Measurements from ENCODE around the gene DDN. TPM values are rescaled to one million over a fixed set of nuclear protein-coding genes. Genes with fewer than 3 reads are reported as not detected.

DDN gene
- total RNA-seq, 1 experiment from 2014 or later, result 0.17 TPM

GRCh38 chr12:48981757-48982157 is 17.4 kb downstream of the DDN start:
- CTCF ChIA-PET, result no interaction called here
- Histone ChIP-seq H2AFZ (no peak overlapping the region), H3K79me2 (ENCODE audit: low read depth) (no peaks in the 10 kb centered on the region), H3K36me3 (ENCODE audit: low read depth) (no peaks in the 10 kb centered on the region), H3K27ac (no peak overlapping the region), H3K4me1 (replicated peaks; ENCODE audit: insufficient read depth) (no peaks in the 10 kb centered on the region), H3K27me3 (ENCODE audit: insufficient read depth, low read depth) (peaks cover 55% of the 10 kb centered on the region), H3K4me3 (no peak overlapping the region), H3K9me3 (ENCODE audit: insufficient read depth, low read depth) (no peaks in the 10 kb centered on the region), H3K9me2 (ENCODE audit: insufficient read depth) (no peaks in the 10 kb centered on the region), H4K20me1 (ENCODE audit: insufficient read depth) (no peaks in the 10 kb centered on the region; the same call in 1 of the 2 replicates), H3K4me2 (no peak overlapping the region), H3F3A (ENCODE audit: insufficient read depth, low read depth) (no peaks in the 10 kb centered on the region)
- no TSS peak for BruUV-seq (replicated peaks)
- POLR2A ChIA-PET (ENCODE audit: unreplicated experiment), result no interaction called here
- no peak for DNase-seq
- intact Hi-C loops (cut with micrococcal nuclease; ENCODE audit: unreplicated experiment), result no loop called here
- no peak for TF ChIP-seq EZH2 (IDR thresholded peaks at IDR 0.05; ENCODE audit: low read depth)
- TF ChIP-seq CTCF (conservative IDR thresholded peaks at IDR 0.05), result no peak

- H3K4me1 ChIP-seq (replicated peaks; ENCODE audit: insufficient read depth), result no peaks in the 10 kb centered on the region
- no peak overlapping the region for H3K27ac ChIP-seq
- H3K4me3 ChIP-seq, result no peak overlapping the region
- BruUV-seq (replicated peaks), result no TSS peak
- peaks cover 55% of the 10 kb centered on the region for H3K27me3 ChIP-seq (ENCODE audit: insufficient read depth, low read depth)
- no peaks in the 10 kb centered on the region for H3K9me2 ChIP-seq (ENCODE audit: insufficient read depth)
- H3K9me3 ChIP-seq (ENCODE audit: insufficient read depth, low read depth), result no peaks in the 10 kb centered on the region
- intact Hi-C loops (cut with micrococcal nuclease; ENCODE audit: unreplicated experiment), result no loop called here
- no peak overlapping the region for H3K4me2 ChIP-seq
- DNase-seq, result no peak
- ChIA-PET POLR2A (ENCODE audit: unreplicated experiment) (no interaction called here), CTCF (interaction anchor here (0.6 kb wide), 1 partner anchor 14 kb away, joined by 11 read pairs; no protein-coding TSS in a partner anchor)
- no peaks in the 10 kb centered on the region for H3K36me3 ChIP-seq (ENCODE audit: low read depth)
- no peak overlapping the region for H2AFZ ChIP-seq
- H3F3A ChIP-seq (ENCODE audit: insufficient read depth, low read depth), result no peaks in the 10 kb centered on the region
- TF ChIP-seq CTCF (conservative IDR thresholded peaks at IDR 0.05), result no peak
- no peaks in the 10 kb centered on the region; the same call in 1 of the 2 replicates for H4K20me1 ChIP-seq (ENCODE audit: insufficient read depth)
- H3K79me2 ChIP-seq (ENCODE audit: low read depth), result no peaks in the 10 kb centered on the region
These were observed 18.0 kb downstream of the DDN start for GRCh38 chr12:48980953-48981756.

- H3K36me3 ChIP-seq (ENCODE audit: low read depth), result no peaks in the 10 kb centered on the region
- H3K4me1 ChIP-seq (replicated peaks; ENCODE audit: insufficient read depth), result no peaks in the 10 kb centered on the region
- H3K9me2 ChIP-seq (ENCODE audit: insufficient read depth), result no peaks in the 10 kb centered on the region
- no peak overlapping the region for H3K27ac ChIP-seq
- TF ChIP-seq CTCF (conservative IDR thresholded peaks at IDR 0.05) (no peak), EZH2 (IDR thresholded peaks at IDR 0.05; ENCODE audit: low read depth) (no peak)
- intact Hi-C loops (cut with micrococcal nuclease; ENCODE audit: unreplicated experiment), result no loop called here
- CTCF ChIA-PET, result interaction anchor here (0.6 to 1.0 kb wide), 2 partner anchors 14 to 16 kb away, joined by 3 to 11 read pairs; no protein-coding TSS in a partner anchor
- H3K9me3 ChIP-seq (ENCODE audit: insufficient read depth, low read depth), result no peaks in the 10 kb centered on the region
- POLR2A ChIA-PET (ENCODE audit: unreplicated experiment), result interaction anchor here (0.5 kb wide), 1 partner anchor 128 kb away, joined by 10 read pairs; the partner anchor contains the start of gene DDX23
- H3K27me3 ChIP-seq (ENCODE audit: insufficient read depth, low read depth), result peaks cover 55% of the 10 kb centered on the region
- DNase-seq, result peak in 1 of 2 experiments; percentile 37
- no peak overlapping the region for H3K4me3 ChIP-seq
- no peaks in the 10 kb centered on the region for H3F3A ChIP-seq (ENCODE audit: insufficient read depth, low read depth)
- no peaks in the 10 kb centered on the region; the same call in 1 of the 2 replicates for H4K20me1 ChIP-seq (ENCODE audit: insufficient read depth)
- H3K4me2 ChIP-seq, result no peak overlapping the region
- BruUV-seq (replicated peaks), result no TSS peak
- no peak overlapping the region for H2AFZ ChIP-seq
- H3K79me2 ChIP-seq (ENCODE audit: low read depth), result no peaks in the 10 kb centered on the region
These were observed 18.7 kb downstream of the DDN start for GRCh38 chr12:48980389-48980952.

All from PC-9 (cell line).